ENCODE measurements around the gene PHYHIPL. TPM values are rescaled to one million over a fixed set of nuclear protein-coding genes. Genes with fewer than 3 reads are reported as not detected.

PHYHIPL gene
- total RNA-seq, 4 donors from 2014 or later, result 0.11 to 0.29 (median 0.13) TPM; not detected in 1

GRCh38 chr10:59175538-59176240 is 754 bp upstream of the PHYHIPL start:
- Histone ChIP-seq H3K4me3 (replicated peaks in 1 of 3) (no peak overlapping the region), H3K27ac (no peak overlapping the region), H3K9me3 (no peaks in the 10 kb centered on the region), H3K36me3 (no peaks in the 10 kb centered on the region), H3K4me1 (peaks cover 0 to 15% of the 10 kb centered on the region in 2 donors), H3K27me3 (peaks cover 3% of the 10 kb centered on the region)
- intact Hi-C loops (cut with DNase I), result loop anchor here (10.0 kb wide), 1 partner anchor 221 kb away; no protein-coding TSS in a partner anchor
- 7 to 20% methylated on average over 13 to 26 of the region's 26 CpGs for WGBS, 2 donors
- TF ChIP-seq CTCF (IDR thresholded peaks at IDR 0.05), result no peak
- no peak for TF ChIP-seq POLR2A (IDR thresholded peaks at IDR 0.05)
- peak in 1 of 2 donors; percentile 1 for DNase-seq

- WGBS, 2 donors, result 10 to 16% methylated on average over 19 to 40 of the region's 41 CpGs
- Histone ChIP-seq H3K4me1 (peaks cover 0 to 15% of the 10 kb centered on the region in 2 donors), H3K36me3 (no peaks in the 10 kb centered on the region), H3K27me3 (peaks cover 3% of the 10 kb centered on the region), H3K9me3 (no peaks in the 10 kb centered on the region), H3K4me3 (replicated peaks in 1 of 3) (peak overlapping the region in 1 of 3 donors; percentile 9), H3K27ac (no peak overlapping the region)
- intact Hi-C loops (cut with DNase I), result loop anchor here (10.0 kb wide), 1 partner anchor 222 kb away; no protein-coding TSS in a partner anchor
- TF ChIP-seq CTCF (IDR thresholded peaks at IDR 0.05), result no peak
- peak in 1 of 2 donors; percentile 2 for DNase-seq
These were observed 771 bp downstream of the PHYHIPL start for GRCh38 chr10:59177031-59177797.

- TF ChIP-seq CTCF (IDR thresholded peaks at IDR 0.05), result no peak
- no peak for TF ChIP-seq POLR2A (IDR thresholded peaks at IDR 0.05)
- Histone ChIP-seq H3K4me1 (peaks cover 0 to 15% of the 10 kb centered on the region in 2 donors), H3K4me3 (replicated peaks in 1 of 3) (no peak overlapping the region), H3K27ac (no peak overlapping the region), H3K9me3 (no peaks in the 10 kb centered on the region), H3K27me3 (peaks cover 3% of the 10 kb centered on the region), H3K36me3 (no peaks in the 10 kb centered on the region)
- no peak for DNase-seq
- intact Hi-C loops (cut with DNase I), result loop anchor here (10.0 kb wide), 1 partner anchor 223 kb away; no protein-coding TSS in a partner anchor
- 80 to 81% methylated on average over 5 of the region's 5 CpGs for WGBS, 2 donors
These were observed 1.4 kb downstream of the PHYHIPL start for GRCh38 chr10:59177836-59178235.

GRCh38 chr10:59179068-59179467 is 2.6 kb downstream of the PHYHIPL start:
- H3K36me3 ChIP-seq, result no peaks in the 10 kb centered on the region
- 62 to 75% methylated on average over 2 of the region's 2 CpGs for WGBS, 2 donors
- no peak for DNase-seq
- TF ChIP-seq POLR2A (IDR thresholded peaks at IDR 0.05) (no peak), CTCF (IDR thresholded peaks at IDR 0.05) (no peak)
- peaks cover 3% of the 10 kb centered on the region for H3K27me3 ChIP-seq
- H3K4me3 ChIP-seq (replicated peaks in 1 of 3), result no peak overlapping the region
- H3K9me3 ChIP-seq, result no peaks in the 10 kb centered on the region
- H3K4me1 ChIP-seq, result peaks cover 0 to 15% of the 10 kb centered on the region in 2 donors
- intact Hi-C loops (cut with DNase I), result loop anchor here (10.0 kb wide), 1 partner anchor 224 kb away; no protein-coding TSS in a partner anchor
- no peak overlapping the region for H3K27ac ChIP-seq

Data from thyroid gland (tissue), 4 donors.